ENCODE measurements around the gene ANKS1B.

The ANKS1B gene

GRCh38 chr12:98736352-98737321 is 1248.1 kb downstream of the ANKS1B start:
- no peak for DNase-seq (ENCODE audit: low read depth in 2 of 2)

- no peak for DNase-seq (ENCODE audit: low read depth in 2 of 2)
Observed at GRCh38 chr12:98735821-98736220, 1248.9 kb downstream of the ANKS1B start.

- DNase-seq (ENCODE audit: low read depth in 2 of 2): no peak
Observed at GRCh38 chr12:98733667-98734350, 1250.9 kb downstream of the ANKS1B start.

GRCh38 chr12:98730412-98730811 is 1254.3 kb downstream of the ANKS1B start:
- DNase-seq (ENCODE audit: low read depth in 2 of 2): no peak

GRCh38 chr12:98727196-98727595 is 1257.5 kb downstream of the ANKS1B start:
- DNase-seq (ENCODE audit: low read depth in 2 of 2): no peak

- DNase-seq (ENCODE audit: low read depth in 2 of 2): peak in 1 of 2 donors; percentile 62
Observed at GRCh38 chr12:98725476-98726247, 1259.1 kb downstream of the ANKS1B start.

- no peak for DNase-seq (ENCODE audit: low read depth in 2 of 2)
Observed at GRCh38 chr12:98724384-98725155, 1260.2 kb downstream of the ANKS1B start.

- no peak for DNase-seq (ENCODE audit: low read depth in 2 of 2)
Observed at GRCh38 chr12:98721204-98721702, 1263.5 kb downstream of the ANKS1B start.

GRCh38 chr12:98719515-98720504 is 1264.9 kb downstream of the ANKS1B start:
- no peak for DNase-seq (ENCODE audit: low read depth in 2 of 2)

- DNase-seq (ENCODE audit: low read depth in 2 of 2): no peak
Observed at GRCh38 chr12:98714426-98714825, 1270.3 kb downstream of the ANKS1B start.

GRCh38 chr12:98709022-98709421 is 1275.7 kb downstream of the ANKS1B start:
- DNase-seq (ENCODE audit: low read depth in 2 of 2): no peak

GRCh38 chr12:98701166-98701565 is 1283.6 kb downstream of the ANKS1B start:
- DNase-seq (ENCODE audit: low read depth in 2 of 2): no peak

GRCh38 chr12:98699586-98699985 is 1285.2 kb downstream of the ANKS1B start:
- no peak for DNase-seq (ENCODE audit: low read depth in 2 of 2)

GRCh38 chr12:98698603-98699463 is 1285.9 kb downstream of the ANKS1B start:
- peak; percentile 24 to 25 for DNase-seq (ENCODE audit: low read depth in 2 of 2)

- no peak for DNase-seq (ENCODE audit: low read depth in 2 of 2)
Observed at GRCh38 chr12:98697209-98697608, 1287.5 kb downstream of the ANKS1B start.

- DNase-seq (ENCODE audit: low read depth in 2 of 2): no peak
Observed at GRCh38 chr12:98696036-98696646, 1288.6 kb downstream of the ANKS1B start.

- no peak for DNase-seq (ENCODE audit: low read depth in 2 of 2)
Observed at GRCh38 chr12:98691351-98691750, 1293.4 kb downstream of the ANKS1B start.

- no peak for DNase-seq (ENCODE audit: low read depth in 2 of 2)
Observed at GRCh38 chr12:98686603-98687002, 1298.1 kb downstream of the ANKS1B start.

Measured in stimulated activated CD8-positive, alpha-beta memory T cell treated with anti-CD3 and anti-CD28 coated beads, Interleukin-2, amount 100 ng/mL, for 48 hours (primary cell).